ENCODE data around the gene INKA2. TPM values are rescaled to one million over a fixed set of nuclear protein-coding genes. Genes with fewer than 3 reads are reported as not detected.

The INKA2 gene
- total and polyA plus RNA-seq, 2 experiments from 2014 or later = 3.7 to 8.4 TPM

- H3K4me3 ChIP-seq = peak overlapping the region; percentile 95
- DNase-seq (ENCODE audit: low spot score) (no peak), ATAC-seq (no peak)
- no peak overlapping the region for H3K27ac Mint-ChIP-seq
- H3K4me3 Mint-ChIP-seq = no peak overlapping the region; the same call in 2 of the 3 replicates
- H3K9me2 ChIP-seq (ENCODE audit: insufficient read depth) = no peaks in the 10 kb centered on the region
- TF ChIP-seq NANOG (IDR thresholded peaks at IDR 0.05; ENCODE audit: borderline replicate concordance) (no peak), POLR2AphosphoS5 (IDR thresholded peaks at IDR 0.05; ENCODE audit: low read depth) (no peak), JUNB (IDR thresholded peaks at IDR 0.05; ENCODE audit: unreplicated experiment) (no peak), STAT1 (IDR thresholded peaks at IDR 0.05; ENCODE audit: unreplicated experiment) (no peak), ZNF331 (CRISPR knock-in tag; IDR thresholded peaks at IDR 0.05; ENCODE audit: low read depth) (no peak), EZH2 (IDR thresholded peaks at IDR 0.05; ENCODE audit: low read depth, unreplicated experiment) (no peak), CREB1 (CRISPR knock-in tag; IDR thresholded peaks at IDR 0.05; ENCODE audit: low read depth) (no peak), ZNF114 (CRISPR knock-in tag; IDR thresholded peaks at IDR 0.05) (no peak), EZH2phosphoT487 (IDR thresholded peaks at IDR 0.05; ENCODE audit: unreplicated experiment) (no peak)
- TF ChIP-seq, protein P1, sequence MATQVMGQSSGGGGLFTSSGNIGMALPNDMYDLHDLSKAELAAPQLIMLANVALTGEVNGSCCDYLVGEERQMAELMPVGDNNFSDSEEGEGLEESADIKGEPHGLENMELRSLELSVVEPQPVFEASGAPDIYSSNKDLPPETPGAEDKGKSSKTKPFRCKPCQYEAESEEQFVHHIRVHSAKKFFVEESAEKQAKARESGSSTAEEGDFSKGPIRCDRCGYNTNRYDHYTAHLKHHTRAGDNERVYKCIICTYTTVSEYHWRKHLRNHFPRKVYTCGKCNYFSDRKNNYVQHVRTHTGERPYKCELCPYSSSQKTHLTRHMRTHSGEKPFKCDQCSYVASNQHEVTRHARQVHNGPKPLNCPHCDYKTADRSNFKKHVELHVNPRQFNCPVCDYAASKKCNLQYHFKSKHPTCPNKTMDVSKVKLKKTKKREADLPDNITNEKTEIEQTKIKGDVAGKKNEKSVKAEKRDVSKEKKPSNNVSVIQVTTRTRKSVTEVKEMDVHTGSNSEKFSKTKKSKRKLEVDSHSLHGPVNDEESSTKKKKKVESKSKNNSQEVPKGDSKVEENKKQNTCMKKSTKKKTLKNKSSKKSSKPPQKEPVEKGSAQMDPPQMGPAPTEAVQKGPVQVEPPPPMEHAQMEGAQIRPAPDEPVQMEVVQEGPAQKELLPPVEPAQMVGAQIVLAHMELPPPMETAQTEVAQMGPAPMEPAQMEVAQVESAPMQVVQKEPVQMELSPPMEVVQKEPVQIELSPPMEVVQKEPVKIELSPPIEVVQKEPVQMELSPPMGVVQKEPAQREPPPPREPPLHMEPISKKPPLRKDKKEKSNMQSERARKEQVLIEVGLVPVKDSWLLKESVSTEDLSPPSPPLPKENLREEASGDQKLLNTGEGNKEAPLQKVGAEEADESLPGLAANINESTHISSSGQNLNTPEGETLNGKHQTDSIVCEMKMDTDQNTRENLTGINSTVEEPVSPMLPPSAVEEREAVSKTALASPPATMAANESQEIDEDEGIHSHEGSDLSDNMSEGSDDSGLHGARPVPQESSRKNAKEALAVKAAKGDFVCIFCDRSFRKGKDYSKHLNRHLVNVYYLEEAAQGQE (IDR thresholded peaks at IDR 0.05; ENCODE audit: unreplicated experiment) = no peak
- TF ChIP-seq, protein P2, sequence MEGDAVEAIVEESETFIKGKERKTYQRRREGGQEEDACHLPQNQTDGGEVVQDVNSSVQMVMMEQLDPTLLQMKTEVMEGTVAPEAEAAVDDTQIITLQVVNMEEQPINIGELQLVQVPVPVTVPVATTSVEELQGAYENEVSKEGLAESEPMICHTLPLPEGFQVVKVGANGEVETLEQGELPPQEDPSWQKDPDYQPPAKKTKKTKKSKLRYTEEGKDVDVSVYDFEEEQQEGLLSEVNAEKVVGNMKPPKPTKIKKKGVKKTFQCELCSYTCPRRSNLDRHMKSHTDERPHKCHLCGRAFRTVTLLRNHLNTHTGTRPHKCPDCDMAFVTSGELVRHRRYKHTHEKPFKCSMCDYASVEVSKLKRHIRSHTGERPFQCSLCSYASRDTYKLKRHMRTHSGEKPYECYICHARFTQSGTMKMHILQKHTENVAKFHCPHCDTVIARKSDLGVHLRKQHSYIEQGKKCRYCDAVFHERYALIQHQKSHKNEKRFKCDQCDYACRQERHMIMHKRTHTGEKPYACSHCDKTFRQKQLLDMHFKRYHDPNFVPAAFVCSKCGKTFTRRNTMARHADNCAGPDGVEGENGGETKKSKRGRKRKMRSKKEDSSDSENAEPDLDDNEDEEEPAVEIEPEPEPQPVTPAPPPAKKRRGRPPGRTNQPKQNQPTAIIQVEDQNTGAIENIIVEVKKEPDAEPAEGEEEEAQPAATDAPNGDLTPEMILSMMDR (conservative IDR thresholded peaks at IDR 0.05; ENCODE audit: low read depth in 2 of 2) = no peak
- TF ChIP-seq, protein P3, sequence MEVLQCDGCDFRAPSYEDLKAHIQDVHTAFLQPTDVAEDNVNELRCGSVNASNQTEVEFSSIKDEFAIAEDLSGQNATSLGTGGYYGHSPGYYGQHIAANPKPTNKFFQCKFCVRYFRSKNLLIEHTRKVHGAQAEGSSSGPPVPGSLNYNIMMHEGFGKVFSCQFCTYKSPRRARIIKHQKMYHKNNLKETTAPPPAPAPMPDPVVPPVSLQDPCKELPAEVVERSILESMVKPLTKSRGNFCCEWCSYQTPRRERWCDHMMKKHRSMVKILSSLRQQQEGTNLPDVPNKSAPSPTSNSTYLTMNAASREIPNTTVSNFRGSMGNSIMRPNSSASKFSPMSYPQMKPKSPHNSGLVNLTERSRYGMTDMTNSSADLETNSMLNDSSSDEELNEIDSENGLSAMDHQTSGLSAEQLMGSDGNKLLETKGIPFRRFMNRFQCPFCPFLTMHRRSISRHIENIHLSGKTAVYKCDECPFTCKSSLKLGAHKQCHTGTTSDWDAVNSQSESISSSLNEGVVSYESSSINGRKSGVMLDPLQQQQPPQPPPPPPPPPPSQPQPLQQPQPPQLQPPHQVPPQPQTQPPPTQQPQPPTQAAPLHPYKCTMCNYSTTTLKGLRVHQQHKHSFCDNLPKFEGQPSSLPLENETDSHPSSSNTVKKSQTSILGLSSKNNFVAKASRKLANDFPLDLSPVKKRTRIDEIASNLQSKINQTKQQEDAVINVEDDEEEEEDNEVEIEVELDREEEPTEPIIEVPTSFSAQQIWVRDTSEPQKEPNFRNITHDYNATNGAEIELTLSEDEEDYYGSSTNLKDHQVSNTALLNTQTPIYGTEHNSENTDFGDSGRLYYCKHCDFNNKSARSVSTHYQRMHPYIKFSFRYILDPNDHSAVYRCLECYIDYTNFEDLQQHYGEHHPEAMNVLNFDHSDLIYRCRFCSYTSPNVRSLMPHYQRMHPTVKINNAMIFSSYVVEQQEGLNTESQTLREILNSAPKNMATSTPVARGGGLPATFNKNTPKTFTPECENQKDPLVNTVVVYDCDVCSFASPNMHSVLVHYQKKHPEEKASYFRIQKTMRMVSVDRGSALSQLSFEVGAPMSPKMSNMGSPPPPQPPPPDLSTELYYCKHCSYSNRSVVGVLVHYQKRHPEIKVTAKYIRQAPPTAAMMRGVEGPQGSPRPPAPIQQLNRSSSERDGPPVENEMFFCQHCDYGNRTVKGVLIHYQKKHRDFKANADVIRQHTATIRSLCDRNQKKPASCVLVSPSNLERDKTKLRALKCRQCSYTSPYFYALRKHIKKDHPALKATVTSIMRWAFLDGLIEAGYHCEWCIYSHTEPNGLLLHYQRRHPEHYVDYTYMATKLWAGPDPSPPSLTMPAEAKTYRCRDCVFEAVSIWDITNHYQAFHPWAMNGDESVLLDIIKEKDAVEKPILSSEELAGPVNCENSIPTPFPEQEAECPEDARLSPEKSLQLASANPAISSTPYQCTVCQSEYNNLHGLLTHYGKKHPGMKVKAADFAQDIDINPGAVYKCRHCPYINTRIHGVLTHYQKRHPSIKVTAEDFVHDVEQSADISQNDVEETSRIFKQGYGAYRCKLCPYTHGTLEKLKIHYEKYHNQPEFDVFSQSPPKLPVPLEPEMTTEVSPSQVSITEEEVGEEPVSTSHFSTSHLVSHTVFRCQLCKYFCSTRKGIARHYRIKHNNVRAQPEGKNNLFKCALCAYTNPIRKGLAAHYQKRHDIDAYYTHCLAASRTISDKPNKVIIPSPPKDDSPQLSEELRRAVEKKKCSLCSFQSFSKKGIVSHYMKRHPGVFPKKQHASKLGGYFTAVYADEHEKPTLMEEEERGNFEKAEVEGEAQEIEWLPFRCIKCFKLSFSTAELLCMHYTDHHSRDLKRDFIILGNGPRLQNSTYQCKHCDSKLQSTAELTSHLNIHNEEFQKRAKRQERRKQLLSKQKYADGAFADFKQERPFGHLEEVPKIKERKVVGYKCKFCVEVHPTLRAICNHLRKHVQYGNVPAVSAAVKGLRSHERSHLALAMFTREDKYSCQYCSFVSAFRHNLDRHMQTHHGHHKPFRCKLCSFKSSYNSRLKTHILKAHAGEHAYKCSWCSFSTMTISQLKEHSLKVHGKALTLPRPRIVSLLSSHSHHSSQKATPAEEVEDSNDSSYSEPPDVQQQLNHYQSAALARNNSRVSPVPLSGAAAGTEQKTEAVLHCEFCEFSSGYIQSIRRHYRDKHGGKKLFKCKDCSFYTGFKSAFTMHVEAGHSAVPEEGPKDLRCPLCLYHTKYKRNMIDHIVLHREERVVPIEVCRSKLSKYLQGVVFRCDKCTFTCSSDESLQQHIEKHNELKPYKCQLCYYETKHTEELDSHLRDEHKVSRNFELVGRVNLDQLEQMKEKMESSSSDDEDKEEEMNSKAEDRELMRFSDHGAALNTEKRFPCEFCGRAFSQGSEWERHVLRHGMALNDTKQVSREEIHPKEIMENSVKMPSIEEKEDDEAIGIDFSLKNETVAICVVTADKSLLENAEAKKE (CRISPR knock-in tag; IDR thresholded peaks at IDR 0.05) = no peak
- TF ChIP-seq, protein P4, sequence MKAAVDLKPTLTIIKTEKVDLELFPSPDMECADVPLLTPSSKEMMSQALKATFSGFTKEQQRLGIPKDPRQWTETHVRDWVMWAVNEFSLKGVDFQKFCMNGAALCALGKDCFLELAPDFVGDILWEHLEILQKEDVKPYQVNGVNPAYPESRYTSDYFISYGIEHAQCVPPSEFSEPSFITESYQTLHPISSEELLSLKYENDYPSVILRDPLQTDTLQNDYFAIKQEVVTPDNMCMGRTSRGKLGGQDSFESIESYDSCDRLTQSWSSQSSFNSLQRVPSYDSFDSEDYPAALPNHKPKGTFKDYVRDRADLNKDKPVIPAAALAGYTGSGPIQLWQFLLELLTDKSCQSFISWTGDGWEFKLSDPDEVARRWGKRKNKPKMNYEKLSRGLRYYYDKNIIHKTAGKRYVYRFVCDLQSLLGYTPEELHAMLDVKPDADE (IDR thresholded peaks at IDR 0.05) = no peak
- no peaks in the 10 kb centered on the region; the same call in 1 of the 3 replicates for H3K9me3 Mint-ChIP-seq
- H3K79me2 ChIP-seq (replicated peaks; ENCODE audit: insufficient read depth) = peaks cover 38% of the 10 kb centered on the region
- peaks cover 11% of the 10 kb centered on the region for H3K4me1 Mint-ChIP-seq
- peak overlapping the region; percentile 81; the same call in 1 of the 2 replicates for H3K27ac ChIP-seq (ENCODE audit: low read depth)
- peaks cover 22% of the 10 kb centered on the region for H3K27me3 Mint-ChIP-seq (ENCODE audit: insufficient read depth, low read depth, poor library complexity)
- H3K4me1 ChIP-seq (ENCODE audit: insufficient read depth) = peaks cover 48% of the 10 kb centered on the region
- H3K27me3 ChIP-seq (ENCODE audit: insufficient read depth) = peaks cover 18% of the 10 kb centered on the region
- H3F3A ChIP-seq (replicated peaks; ENCODE audit: low read depth) = peaks cover 29% of the 10 kb centered on the region
- peak overlapping the region; percentile 95 for H3K4me2 ChIP-seq
- no peaks in the 10 kb centered on the region for H3K36me3 ChIP-seq (ENCODE audit: insufficient read depth)
- peaks cover 7% of the 10 kb centered on the region; the same call in 1 of the 3 replicates for H3K36me3 Mint-ChIP-seq (ENCODE audit: low read depth)
- peaks cover 12% of the 10 kb centered on the region; the same call in 1 of the 2 replicates for H4K20me1 ChIP-seq (replicated peaks; ENCODE audit: insufficient read depth)
- no peak overlapping the region for H2AFZ ChIP-seq
Measured at GRCh38 chr1:111737216-111738132, 1.7 kb downstream of the INKA2 start.
